Esophagus squamous epithelium (tissue), 4 donors: ENCODE measurements around the gene PSMG4.

Experiments used
- POLR2A ChIP-seq, 4 donors: fragments of 450-650 bp; IDR thresholded peaks; one replicate each; pipeline ENCODE4 v1.6.1; 2017; ENCODE audit warnings: antibody characterized with exemption in 4 of 4, mild to moderate bottlenecking in 4 of 4, moderate library complexity in 3 of 4
- TF ChIP-seq, protein P1 (sequence below), 6 experiments: fragments of 450-650 bp in 4 of 6; fragments of 200-600 bp in 2 of 6; sonication (generic) in 2 of 6; IDR thresholded peaks; one replicate each; pipeline ENCODE4 v1.5.1; 2016 to 2019; ENCODE audit warnings: antibody characterized with exemption in 6 of 6, mild to moderate bottlenecking in 4 of 6, moderate library complexity in 4 of 6

DNA sequence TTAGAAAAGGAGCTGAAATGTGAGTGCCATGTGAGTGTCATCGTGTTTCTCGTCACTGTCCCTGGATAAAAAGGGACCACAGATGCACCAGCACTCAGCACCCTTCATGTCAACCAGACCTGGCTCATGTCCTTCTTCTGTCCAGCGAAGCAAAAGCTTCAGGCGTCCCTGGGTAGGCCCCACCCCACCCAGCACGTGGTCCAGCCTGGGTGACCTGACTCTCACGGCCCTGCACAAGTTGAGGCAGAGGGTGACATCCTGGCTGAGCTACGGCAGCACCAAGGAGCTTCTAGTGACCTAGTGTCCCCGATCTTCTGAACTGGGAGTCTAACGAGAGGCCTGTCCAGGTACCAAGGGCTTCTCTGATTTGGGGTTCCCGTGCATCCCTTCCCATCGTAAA is 37.8 kb downstream of the PSMG4 start:
- TF ChIP-seq, protein P1, sequence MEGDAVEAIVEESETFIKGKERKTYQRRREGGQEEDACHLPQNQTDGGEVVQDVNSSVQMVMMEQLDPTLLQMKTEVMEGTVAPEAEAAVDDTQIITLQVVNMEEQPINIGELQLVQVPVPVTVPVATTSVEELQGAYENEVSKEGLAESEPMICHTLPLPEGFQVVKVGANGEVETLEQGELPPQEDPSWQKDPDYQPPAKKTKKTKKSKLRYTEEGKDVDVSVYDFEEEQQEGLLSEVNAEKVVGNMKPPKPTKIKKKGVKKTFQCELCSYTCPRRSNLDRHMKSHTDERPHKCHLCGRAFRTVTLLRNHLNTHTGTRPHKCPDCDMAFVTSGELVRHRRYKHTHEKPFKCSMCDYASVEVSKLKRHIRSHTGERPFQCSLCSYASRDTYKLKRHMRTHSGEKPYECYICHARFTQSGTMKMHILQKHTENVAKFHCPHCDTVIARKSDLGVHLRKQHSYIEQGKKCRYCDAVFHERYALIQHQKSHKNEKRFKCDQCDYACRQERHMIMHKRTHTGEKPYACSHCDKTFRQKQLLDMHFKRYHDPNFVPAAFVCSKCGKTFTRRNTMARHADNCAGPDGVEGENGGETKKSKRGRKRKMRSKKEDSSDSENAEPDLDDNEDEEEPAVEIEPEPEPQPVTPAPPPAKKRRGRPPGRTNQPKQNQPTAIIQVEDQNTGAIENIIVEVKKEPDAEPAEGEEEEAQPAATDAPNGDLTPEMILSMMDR (IDR thresholded peaks at IDR 0.05): no peak
- no peak for TF ChIP-seq POLR2A (IDR thresholded peaks at IDR 0.05)
